H9 (cell line): ENCODE data around the gene SLC25A17. TPM values are rescaled to one million over a fixed set of nuclear protein-coding genes. Genes with fewer than 3 reads are reported as not detected.

Experiments
- DNase-seq: peaks from one replicate; pipeline ENCODE4 v3.0.0-alpha.2; 2017
- H2AFZ ChIP-seq: one replicate; pipeline ENCODE4 v1.6.1; 2013; ENCODE audit warnings: mild to moderate bottlenecking, low read length, control low read depth, moderate library complexity
- H2AK5ac ChIP-seq: 2 replicates; pipeline ENCODE4 v1.6.1; 2013; ENCODE audit warnings: low read length, control low read depth, mixed read lengths; ENCODE audit not compliant: insufficient read length
- H2BK120ac ChIP-seq: one replicate; pipeline ENCODE4 v1.6.1; 2013; ENCODE audit warnings: low read depth, mild to moderate bottlenecking, low read length, control low read depth, inconsistent platforms; ENCODE audit not compliant: poor library complexity, severe bottlenecking
- H2BK12ac ChIP-seq: 2 replicates; pipeline ENCODE4 v1.6.1; 2013; ENCODE audit warnings: low read length, control low read depth, mixed read lengths, low read depth; ENCODE audit not compliant: insufficient read length
- H2BK15ac ChIP-seq: 2 replicates; pipeline ENCODE4 v1.6.1; 2013; ENCODE audit warnings: low read depth, low read length, control low read depth
- H2BK20ac ChIP-seq: one replicate; pipeline ENCODE4 v1.6.1; 2013; ENCODE audit warnings: low read depth, mild to moderate bottlenecking, low read length, control low read depth, inconsistent platforms; ENCODE audit not compliant: poor library complexity, severe bottlenecking
- H2BK5ac ChIP-seq: 2 replicates; pipeline ENCODE4 v1.6.1; 2013; ENCODE audit warnings: low read length, control low read depth, mixed read lengths; ENCODE audit not compliant: insufficient read length
- H3K14ac ChIP-seq: 2 replicates; pipeline ENCODE4 v1.6.1; 2013; ENCODE audit warnings: low read length, control low read depth; ENCODE audit not compliant: insufficient read depth
- H3K18ac ChIP-seq: 2 replicates; pipeline ENCODE4 v1.6.1; 2013; ENCODE audit warnings: low read depth, mild to moderate bottlenecking, mixed read lengths, low read length, control low read depth; ENCODE audit not compliant: insufficient read length
- H3K23ac ChIP-seq: 2 replicates; pipeline ENCODE4 v1.6.1; 2013; ENCODE audit warnings: low read length, control low read depth, mixed read lengths, low read depth; ENCODE audit not compliant: insufficient read length
- H3K23me2 ChIP-seq: 2 replicates; pipeline ENCODE4 v1.6.1; 2013; ENCODE audit warnings: low read depth, mild to moderate bottlenecking, mixed read lengths, low read length, control low read depth; ENCODE audit not compliant: insufficient read length, poor library complexity, severe bottlenecking
- H3K27ac ChIP-seq: 2 replicates; pipeline ENCODE4 v1.5.1; 2013; ENCODE audit warnings: low read length, control low read depth, mixed read lengths, low read depth; ENCODE audit not compliant: insufficient read length
- H3K27me3 ChIP-seq: 2 replicates; pipeline ENCODE4 v1.6.1; 2013; ENCODE audit warnings: low read length, control low read depth, inconsistent platforms; ENCODE audit not compliant: insufficient read depth
- H3K4ac ChIP-seq: 2 replicates; pipeline ENCODE4 v1.6.1; 2013; ENCODE audit warnings: low read depth, mild to moderate bottlenecking, control low read depth, inconsistent platforms, low read length, moderate library complexity
- H3K4me1 ChIP-seq: 2 replicates; pipeline ENCODE4 v1.6.1; 2013; ENCODE audit warnings: low read length, control low read depth, inconsistent platforms; ENCODE audit not compliant: insufficient read depth
- H3K4me2 ChIP-seq: 2 replicates; pipeline ENCODE4 v1.6.1; 2013; ENCODE audit warnings: low read length, control low read depth, mixed read lengths; ENCODE audit not compliant: insufficient read length, insufficient read depth
- H3K56ac ChIP-seq: 2 replicates; pipeline ENCODE4 v1.6.1; 2013; ENCODE audit warnings: low read depth, mild to moderate bottlenecking, mixed read lengths, low read length, control low read depth; ENCODE audit not compliant: insufficient read length
- H3K79me1 ChIP-seq: 2 replicates; pipeline ENCODE4 v1.6.1; 2013; ENCODE audit warnings: low read depth, mild to moderate bottlenecking, moderate library complexity, low read length, control low read depth, inconsistent platforms; ENCODE audit not compliant: insufficient read depth, poor library complexity, severe bottlenecking
- H3K79me2 ChIP-seq: 2 replicates; pipeline ENCODE4 v1.6.1; 2013; ENCODE audit warnings: low read length, control low read depth, inconsistent platforms; ENCODE audit not compliant: insufficient read depth
- H3K9ac ChIP-seq: 2 replicates; pipeline ENCODE4 v1.6.1; 2013; ENCODE audit warnings: low read length, control low read depth, mixed read lengths; ENCODE audit not compliant: insufficient read length; ENCODE audit errors: extremely low read depth
- H3K9me3 ChIP-seq: one replicate; pipeline ENCODE4 v1.6.1; 2013; ENCODE audit warnings: low read depth, low read length, inconsistent platforms; ENCODE audit not compliant: control insufficient read depth
- H3T11ph ChIP-seq: one replicate; pipeline ENCODE4 v1.6.1; 2013; ENCODE audit warnings: mild to moderate bottlenecking, low read length, control low read depth, inconsistent platforms
- H4K20me1 ChIP-seq: one replicate; pipeline ENCODE4 v1.6.1; 2013; ENCODE audit not compliant: control insufficient read depth, insufficient read length, insufficient read depth
- H4K5ac ChIP-seq: 2 replicates; pipeline ENCODE4 v1.6.1; 2013; ENCODE audit warnings: low read depth, mild to moderate bottlenecking, mixed read lengths, low read length, control low read depth; ENCODE audit not compliant: insufficient read length
- H4K8ac ChIP-seq: replicated peaks from 2 replicates; pipeline ENCODE4 v1.6.1; 2013; ENCODE audit warnings: low read length, control low read depth, mixed read lengths, low read depth; ENCODE audit not compliant: insufficient read length
- H4K91ac ChIP-seq: 2 replicates; pipeline ENCODE4 v1.6.1; 2013; ENCODE audit warnings: low read depth, mild to moderate bottlenecking, moderate library complexity, mixed read lengths, low read length, control low read depth; ENCODE audit not compliant: insufficient read length
- H3K27ac Mint-ChIP-seq, 3 experiments: 2 replicates in 2 of 3; 3 replicates in 1 of 3; pipeline ENCODE4 v1.8.0; 2020 to 2021; ENCODE audit warnings: mixed read lengths in 3 of 3, mild to moderate bottlenecking in 1 of 3, moderate library complexity in 1 of 3
- H3K27me3 Mint-ChIP-seq: 2 replicates; pipeline ENCODE4 v1.8.0; 2021; ENCODE audit warnings: low read depth, mild to moderate bottlenecking, moderate library complexity, mixed read lengths
- H3K36me3 Mint-ChIP-seq, 3 experiments: 2 replicates in 2 of 3; 3 replicates in 1 of 3; pipeline ENCODE4 v1.8.0; 2020 to 2021; ENCODE audit warnings: low read depth in 3 of 3, mixed read lengths in 3 of 3; ENCODE audit not compliant: insufficient read depth in 1 of 3
- H3K4me1 Mint-ChIP-seq, 2 experiments: 2 replicates each; pipeline ENCODE4 v1.8.0; 2020; ENCODE audit warnings: mixed read lengths in 2 of 2
- H3K4me3 Mint-ChIP-seq, 2 experiments: 2 replicates in 1 of 2; 3 replicates in 1 of 2; pipeline ENCODE4 v1.8.0; 2020 to 2021; ENCODE audit warnings: mild to moderate bottlenecking in 2 of 2, mixed read lengths in 2 of 2, moderate library complexity in 1 of 2
- H3K9me3 Mint-ChIP-seq, 2 experiments: 2 replicates in 1 of 2; 3 replicates in 1 of 2; pipeline ENCODE4 v1.8.0; 2020; ENCODE audit warnings: mild to moderate bottlenecking in 2 of 2, mixed read lengths in 2 of 2, moderate library complexity in 1 of 2
- WGBS: extraction: QIAGEN DNeasy Blood & Tissue Kit; methylation state at CpG from one replicate; pipeline ENCODE4 v1.1.7; 2013; ENCODE audit warnings: missing lambda C conversion rate, low lambda C conversion rate, mixed read lengths; ENCODE audit not compliant: insufficient read length; ENCODE audit errors: extremely low coverage; 5-methylcytosine and 5-hydroxymethylcytosine counted together
- total RNA-seq: library from RNA; stranded (reverse); gene quantifications from 2 replicates; pipeline ENCODE4 v1.2.1, GENCODE V29; 2021
- TF ChIP-seq, protein P1 (sequence below): fragments of 200-600 bp; sonication (generic); conservative IDR thresholded peaks from 3 replicates; pipeline ENCODE4 v1.8.0; 2021; ENCODE audit warnings: antibody characterized with exemption, mild to moderate bottlenecking

The SLC25A17 gene
- total RNA-seq, 1 experiment from 2014 or later: 26.5 TPM

DNA sequence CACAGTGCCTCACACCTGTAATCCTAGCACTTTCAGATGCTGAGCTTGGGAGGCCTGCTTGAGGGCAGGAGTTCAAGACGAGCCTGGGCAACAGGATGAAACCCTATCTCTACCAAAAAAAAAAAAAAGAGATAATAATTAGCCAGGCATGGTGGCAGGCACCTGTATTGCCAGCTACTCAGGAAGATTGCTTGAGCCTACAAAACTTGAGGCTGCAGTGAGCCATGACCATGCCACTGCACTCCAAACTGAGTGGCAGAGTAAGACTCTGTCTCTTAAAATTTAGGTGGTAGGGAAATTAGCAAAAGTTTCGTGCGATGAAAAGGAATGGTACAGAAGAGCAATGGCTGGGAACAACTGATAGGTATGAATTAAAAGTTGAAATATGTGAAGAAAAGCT, 19.3 kb upstream of the SLC25A17 start:
- no peak overlapping the region for H2BK5ac ChIP-seq
- no peak overlapping the region for H3T11ph ChIP-seq
- H3K4ac ChIP-seq: no peak overlapping the region
- H2BK12ac ChIP-seq: no peak overlapping the region
- H2AK5ac ChIP-seq: no peak overlapping the region
- H3K79me2 ChIP-seq: peaks cover 2% of the 10 kb centered on the region; the same call in 1 of the 2 replicates
- no peak overlapping the region for H2BK15ac ChIP-seq
- H3K4me3 Mint-ChIP-seq: no peak overlapping the region
- H2AFZ ChIP-seq: no peak overlapping the region
- TF ChIP-seq, protein P1, sequence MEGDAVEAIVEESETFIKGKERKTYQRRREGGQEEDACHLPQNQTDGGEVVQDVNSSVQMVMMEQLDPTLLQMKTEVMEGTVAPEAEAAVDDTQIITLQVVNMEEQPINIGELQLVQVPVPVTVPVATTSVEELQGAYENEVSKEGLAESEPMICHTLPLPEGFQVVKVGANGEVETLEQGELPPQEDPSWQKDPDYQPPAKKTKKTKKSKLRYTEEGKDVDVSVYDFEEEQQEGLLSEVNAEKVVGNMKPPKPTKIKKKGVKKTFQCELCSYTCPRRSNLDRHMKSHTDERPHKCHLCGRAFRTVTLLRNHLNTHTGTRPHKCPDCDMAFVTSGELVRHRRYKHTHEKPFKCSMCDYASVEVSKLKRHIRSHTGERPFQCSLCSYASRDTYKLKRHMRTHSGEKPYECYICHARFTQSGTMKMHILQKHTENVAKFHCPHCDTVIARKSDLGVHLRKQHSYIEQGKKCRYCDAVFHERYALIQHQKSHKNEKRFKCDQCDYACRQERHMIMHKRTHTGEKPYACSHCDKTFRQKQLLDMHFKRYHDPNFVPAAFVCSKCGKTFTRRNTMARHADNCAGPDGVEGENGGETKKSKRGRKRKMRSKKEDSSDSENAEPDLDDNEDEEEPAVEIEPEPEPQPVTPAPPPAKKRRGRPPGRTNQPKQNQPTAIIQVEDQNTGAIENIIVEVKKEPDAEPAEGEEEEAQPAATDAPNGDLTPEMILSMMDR: no peak
- no peak overlapping the region for H3K56ac ChIP-seq
- H4K8ac ChIP-seq: no peak overlapping the region
- no peak overlapping the region for H3K27ac ChIP-seq
- no peaks in the 10 kb centered on the region for H3K23me2 ChIP-seq
- H3K9ac ChIP-seq: no peak overlapping the region
- no peaks in the 10 kb centered on the region for H3K4me1 ChIP-seq
- H3K18ac ChIP-seq: no peak overlapping the region
- H3K27me3 ChIP-seq: no peaks in the 10 kb centered on the region
- peaks cover 38 to 86% (median 79%) of the 10 kb centered on the region in 3 experiments; a peak in 6 of 7 replicates for H3K36me3 Mint-ChIP-seq
- H3K23ac ChIP-seq: no peak overlapping the region
- H3K4me1 Mint-ChIP-seq: no peaks in the 10 kb centered on the region
- no peak for DNase-seq
- H4K20me1 ChIP-seq: no peaks in the 10 kb centered on the region
- H3K27me3 Mint-ChIP-seq: no peaks in the 10 kb centered on the region
- H3K4me2 ChIP-seq: no peak overlapping the region
- H2BK120ac ChIP-seq: no peak overlapping the region
- H3K9me3 Mint-ChIP-seq: no peaks in the 10 kb centered on the region
- peaks cover 2% of the 10 kb centered on the region for H3K79me1 ChIP-seq
- no peaks in the 10 kb centered on the region for H3K9me3 ChIP-seq
- no CpG with 5 or more reads among the region's 3 CpGs for WGBS
- no peak overlapping the region for H2BK20ac ChIP-seq
- H4K91ac ChIP-seq: no peak overlapping the region
- no peak overlapping the region for H3K14ac ChIP-seq
- H3K27ac Mint-ChIP-seq: peak overlapping the region in 2 of 3 experiments; percentile 59 to 76; a peak in 4 of 7 replicates
- no peak overlapping the region for H4K5ac ChIP-seq
